Activated CD8-positive, alpha-beta memory T cell treated with anti-CD3 and anti-CD28 coated beads, Interleukin-2, amount 50 U/mL, for 1 hour (primary cell): ENCODE data around the gene GPR83.
"Not testable (repeated sequence)": the region's sequence is repeated elsewhere in the genome, so short reads cannot be mapped to it uniquely, and the experiment has no call there.

Experiments used
- DNase-seq: peaks from one replicate; pipeline ENCODE4 v3.0.0-alpha.2; 2020; ENCODE audit errors: extremely low read depth

Gene GPR83

GRCh38 chr11:94400839-94401772, at the start of gene GPR83:
Gene GPR83 (minus strand): TSS chr11:94401419. CDS start chr11:94401247, 172 bp downstream.
- no peak for DNase-seq

GRCh38 chr11:94450048-94450447, 48.8 kb upstream of the GPR83 start:
- no peak for DNase-seq

DNA sequence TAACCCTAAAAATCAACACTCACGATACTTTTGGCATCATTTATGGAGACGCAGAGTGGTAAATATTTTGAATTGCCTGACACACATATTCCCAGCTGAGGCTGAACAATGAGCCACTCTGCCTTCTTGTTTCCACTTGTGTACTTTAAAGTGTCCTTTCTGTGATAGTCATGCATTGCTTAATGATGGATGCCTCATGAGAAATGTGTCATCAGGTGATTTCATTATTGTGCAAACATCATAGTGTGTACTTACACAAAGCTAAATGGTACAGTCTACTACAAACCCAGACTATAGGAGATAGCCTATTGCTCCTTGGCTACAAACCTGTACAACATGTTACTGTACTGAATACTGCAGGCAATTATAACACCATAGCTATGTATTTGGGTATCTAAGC, 48.2 kb upstream of the GPR83 start:
- no peak for DNase-seq

DNA sequence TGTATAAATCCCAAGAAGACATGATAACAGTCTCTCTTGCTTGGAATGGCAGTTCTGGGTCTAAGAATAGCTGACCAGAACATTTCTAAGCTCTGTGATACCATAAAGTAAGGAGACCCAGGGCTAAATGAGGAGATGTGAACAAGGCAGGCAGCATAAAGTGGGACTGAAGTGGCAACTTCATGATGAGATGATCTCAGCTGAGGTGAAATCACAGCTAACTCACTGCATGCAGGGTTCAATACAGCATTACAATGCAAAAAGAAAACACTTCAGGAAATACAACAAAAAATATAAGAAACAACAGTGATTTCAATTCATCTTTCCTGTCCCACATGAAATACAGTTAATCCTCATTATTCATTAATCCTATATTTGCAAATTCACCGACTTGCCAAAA, 47.8 kb upstream of the GPR83 start:
- DNase-seq = no peak

GRCh38 chr11:94447149-94447548, 45.9 kb upstream of the GPR83 start:
- no peak for DNase-seq

- no peak for DNase-seq
Observed at GRCh38 chr11:94445641-94446040, 44.4 kb upstream of the GPR83 start.

GRCh38 chr11:94433049-94433448, 31.8 kb upstream of the GPR83 start:
- DNase-seq = no peak

DNA sequence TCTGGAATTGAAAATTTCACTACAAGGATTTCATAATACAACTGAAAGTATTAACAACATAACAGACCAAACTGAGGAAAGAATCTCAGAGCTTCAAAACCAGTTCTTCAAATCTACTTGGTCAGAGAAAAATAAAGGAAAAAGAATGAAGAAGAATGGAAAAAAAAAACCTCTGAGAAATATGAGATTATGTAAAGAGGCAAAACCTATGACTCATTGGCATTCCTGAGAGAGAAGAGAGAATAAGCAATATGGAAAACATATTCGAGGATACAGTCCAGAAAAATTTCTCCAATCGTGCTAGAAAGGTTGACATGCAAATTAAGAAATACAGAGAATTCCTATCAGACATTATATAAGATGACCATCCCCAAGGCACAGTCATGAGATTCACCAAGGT, 23.4 kb upstream of the GPR83 start:
- DNase-seq = no peak

DNA sequence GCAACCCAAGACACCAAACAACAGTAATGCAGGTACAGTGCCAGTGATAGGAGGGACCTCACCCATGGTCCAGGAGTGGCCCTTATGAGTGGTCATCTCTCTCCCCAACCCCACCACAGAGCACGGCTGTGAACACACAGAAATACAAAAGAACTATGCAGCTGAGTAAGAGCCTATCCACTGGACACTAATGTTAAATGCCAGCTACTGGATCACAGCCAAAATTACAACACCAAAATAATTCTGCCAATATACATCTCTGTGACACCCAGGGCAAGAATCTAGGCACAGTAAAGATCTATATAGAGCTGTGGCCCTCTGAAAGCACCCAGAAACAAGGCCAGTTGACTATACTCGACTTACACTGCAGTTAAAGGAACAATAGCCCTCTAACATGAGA, 22.8 kb upstream of the GPR83 start:
- DNase-seq = no peak

- no peak for DNase-seq
Observed at GRCh38 chr11:94423507-94423906, 22.3 kb upstream of the GPR83 start.

GRCh38 chr11:94418123-94418765, 17.0 kb upstream of the GPR83 start:
- no peak for DNase-seq

GRCh38 chr11:94417386-94417987, 16.3 kb upstream of the GPR83 start:
- no peak for DNase-seq

DNA sequence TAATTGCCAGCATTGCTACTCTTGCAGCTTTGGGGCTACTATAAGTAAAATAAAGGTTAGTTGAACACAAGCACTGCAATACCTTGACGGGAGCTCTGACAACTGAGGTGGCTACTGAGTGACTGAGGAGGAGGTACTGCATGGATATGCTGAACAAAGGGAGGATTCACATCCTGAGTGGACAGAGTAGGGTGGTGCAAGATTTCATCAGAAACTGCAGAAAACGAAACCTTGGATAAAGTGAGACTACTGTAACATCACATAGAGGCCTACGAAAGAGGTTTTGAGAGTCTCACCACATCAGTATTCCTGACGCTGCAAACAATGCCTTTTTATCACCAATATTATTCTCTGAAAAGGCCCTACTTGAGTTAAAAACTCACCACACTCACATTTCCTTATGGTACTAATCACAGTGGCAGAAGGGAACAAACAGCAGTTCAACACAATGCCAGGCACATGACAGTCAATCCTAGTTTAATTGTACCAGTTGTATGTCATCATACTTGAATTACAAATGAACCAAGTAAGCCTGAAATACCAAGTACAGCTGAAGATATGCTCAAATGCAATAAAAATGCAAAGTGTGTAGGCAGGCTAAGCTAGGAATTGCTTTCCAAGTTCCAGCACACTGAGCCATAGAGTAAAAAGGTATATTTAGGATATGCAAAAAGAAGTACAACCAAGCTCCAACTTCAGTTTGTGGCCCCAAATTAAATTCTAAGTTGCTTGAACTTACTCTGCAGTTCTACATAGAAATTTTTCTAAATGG, 4.0 kb upstream of the GPR83 start:
- no peak for DNase-seq

DNA sequence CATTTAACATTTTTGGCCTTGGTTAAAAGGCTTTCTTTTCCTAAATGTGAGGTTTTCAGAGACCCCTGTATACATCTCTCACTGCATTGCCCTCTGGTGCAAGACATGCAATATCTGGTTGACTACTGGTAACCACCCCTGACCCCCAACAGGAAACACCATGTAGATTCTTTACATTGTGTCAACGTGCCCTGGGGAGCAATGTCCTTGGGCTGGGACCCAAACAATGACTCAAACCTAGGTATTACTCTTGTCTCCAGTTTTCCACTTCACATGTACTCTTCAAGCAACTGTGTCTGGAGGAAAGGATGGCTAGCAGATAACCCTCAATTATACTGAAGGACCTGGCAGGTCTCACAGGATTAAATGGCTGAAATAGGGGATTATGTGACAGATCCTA, 1.1 kb upstream of the GPR83 start:
- DNase-seq = no peak

DNA sequence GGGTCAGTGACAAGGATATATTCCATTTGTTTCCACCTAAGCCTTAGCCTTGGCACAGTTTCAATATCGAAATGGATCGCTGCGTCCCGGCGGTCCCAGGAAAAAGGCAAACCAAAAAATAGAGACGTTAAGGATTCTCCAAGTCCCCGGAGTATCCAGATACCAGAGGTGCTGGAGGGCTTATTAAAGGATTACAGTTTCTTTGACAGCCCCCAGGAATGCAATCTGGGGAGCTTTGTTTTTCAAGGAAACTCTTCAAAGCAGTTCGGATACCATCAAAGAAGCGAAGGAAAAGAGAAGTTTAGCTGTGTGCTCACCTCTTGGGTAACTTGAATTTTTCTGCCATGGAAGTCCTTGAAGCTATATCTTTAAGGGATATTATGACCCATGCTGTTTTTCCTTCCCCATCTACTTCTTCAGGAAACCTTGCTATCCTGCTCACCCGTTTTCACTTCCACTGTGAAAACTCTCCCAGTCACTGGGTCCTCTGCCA, 600 bp upstream of the GPR83 start:
- no peak for DNase-seq

DNA sequence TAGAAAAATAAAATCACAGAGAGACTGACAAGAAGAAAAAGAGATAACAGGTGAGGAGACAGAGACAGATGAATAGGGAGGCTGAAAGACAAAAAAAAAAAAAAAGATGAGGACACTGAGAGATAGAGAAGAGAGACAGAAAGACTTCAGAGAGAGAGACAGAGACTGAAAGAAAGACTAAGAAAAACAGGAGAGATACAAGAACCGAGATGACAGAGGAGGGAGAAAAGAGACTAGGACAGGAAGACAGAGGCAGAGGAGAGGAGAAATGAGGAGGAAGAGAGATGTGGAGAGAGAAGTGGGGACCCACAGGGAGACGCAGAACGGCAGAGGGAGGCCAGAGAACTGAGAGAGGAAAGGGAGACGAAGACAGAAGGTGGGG, 771 bp downstream of the GPR83 start:
- DNase-seq = no peak

DNA sequence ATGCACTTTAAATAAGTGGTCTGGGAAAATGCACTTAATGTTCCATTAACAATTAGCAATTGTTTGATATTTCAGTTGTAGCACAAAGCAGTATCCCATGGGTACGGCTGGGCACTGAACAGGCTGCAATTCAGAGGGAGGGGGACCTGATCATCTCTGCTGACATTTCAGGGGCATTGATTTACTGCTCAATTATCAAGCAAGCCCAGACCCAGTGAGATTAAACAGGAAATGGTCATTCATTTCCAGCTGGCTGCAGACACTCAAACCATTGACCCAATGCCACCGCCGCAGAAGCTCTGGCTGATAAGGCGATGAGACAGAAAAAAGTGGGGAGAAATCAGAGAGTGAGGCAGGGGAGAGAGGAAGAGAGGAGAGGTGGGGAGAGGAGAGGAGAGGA, 1.2 kb downstream of the GPR83 start:
- DNase-seq = no peak

DNA sequence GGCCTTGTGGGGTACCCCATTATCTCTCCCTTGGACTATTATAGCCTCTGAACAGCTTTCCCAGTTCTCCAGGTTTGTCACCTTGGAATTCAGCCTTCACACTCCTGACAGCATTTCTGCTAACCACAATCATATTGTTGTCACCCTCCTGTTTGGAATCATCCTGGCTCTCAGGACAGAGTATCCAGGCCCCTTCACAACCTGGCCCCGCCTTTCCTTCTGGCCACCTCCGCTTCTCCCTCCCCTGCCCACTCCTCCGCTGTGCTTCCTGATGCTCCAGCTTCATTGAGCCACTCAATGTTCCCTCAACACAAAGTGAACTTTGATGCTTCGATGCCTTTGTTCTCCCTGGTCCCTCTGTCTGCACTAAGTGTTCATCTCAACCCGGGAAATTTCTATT, 3.1 kb downstream of the GPR83 start:
- no peak for DNase-seq

DNA sequence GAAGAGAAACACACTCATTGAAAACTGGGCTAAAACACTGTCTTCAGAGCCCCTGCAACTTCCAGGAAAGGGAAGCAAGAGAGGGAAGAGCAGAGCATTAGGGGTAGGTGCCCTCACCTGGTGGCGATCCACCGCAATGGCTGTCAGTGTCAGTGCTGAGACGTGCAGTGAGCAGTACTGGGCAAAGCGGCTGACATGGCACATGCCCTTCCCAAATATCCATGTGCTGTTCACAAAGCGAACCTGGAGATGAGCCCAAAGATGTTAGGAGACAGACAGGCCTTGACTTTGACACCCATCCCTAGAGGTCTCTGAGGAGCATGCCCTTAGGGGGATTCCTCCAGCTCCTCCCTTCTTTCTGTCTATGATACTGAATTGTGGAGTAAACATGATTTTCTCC, 4.9 kb downstream of the GPR83 start:
- no peak for DNase-seq

GRCh38 chr11:94391937-94392336, 9.3 kb downstream of the GPR83 start:
- DNase-seq = not testable (repeated sequence)

GRCh38 chr11:94379613-94380012, 21.6 kb downstream of the GPR83 start:
- no peak for DNase-seq

DNA sequence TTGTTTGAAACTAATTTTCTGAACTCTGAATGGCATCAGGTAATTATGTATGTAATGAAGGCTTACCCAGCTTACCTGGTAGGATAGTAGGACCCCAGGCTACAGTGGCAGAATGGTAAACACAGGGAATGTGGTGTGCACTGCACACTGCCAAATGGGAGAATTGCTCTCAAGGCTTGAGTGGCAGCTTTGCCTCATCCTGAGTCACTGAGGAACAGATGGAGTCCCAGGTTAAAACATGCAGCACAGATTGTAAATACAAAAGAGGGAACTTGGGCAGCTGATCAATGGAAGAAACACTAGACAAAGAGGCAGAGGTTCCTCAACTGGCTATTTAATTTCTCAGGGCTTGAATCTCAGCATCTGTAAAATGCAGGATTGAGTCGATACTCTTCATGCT, 24.4 kb downstream of the GPR83 start:
- DNase-seq = no peak
